ENCODE data around the gene CAVIN4.

The CAVIN4 gene

DNA sequence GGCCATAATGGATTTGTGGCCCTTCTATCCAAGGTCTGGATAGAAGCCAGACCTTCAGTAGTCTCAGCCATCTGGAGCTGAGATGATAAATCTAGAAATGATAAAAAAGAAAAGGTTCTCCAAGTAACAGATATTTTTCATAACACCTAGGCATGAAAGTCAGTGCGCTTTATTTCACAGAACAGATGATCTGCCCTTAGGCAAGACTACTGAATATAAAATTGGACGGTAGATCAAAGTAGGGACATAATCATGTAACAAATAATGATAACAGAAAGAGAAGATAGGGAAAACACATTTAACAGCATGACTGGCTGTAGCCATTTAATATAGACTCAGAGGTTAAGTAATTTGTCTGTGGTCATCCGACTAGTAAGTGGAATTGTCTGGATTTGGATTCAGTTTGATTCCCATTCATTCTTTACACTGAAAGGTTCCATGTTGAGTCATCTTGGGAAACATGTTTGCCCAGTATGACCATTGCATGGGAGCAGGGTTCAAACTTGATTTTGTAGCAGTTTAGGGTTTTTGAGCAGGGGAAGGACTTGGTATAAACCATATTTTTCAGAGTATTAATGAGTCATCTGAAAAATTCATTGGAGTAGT lies 4.1 kb upstream of the CAVIN4 start:
- Histone ChIP-seq H3K4me2 (ENCODE audit: low read length) (no peak overlapping the region), H3K36me3 (ENCODE audit: control insufficient read depth, insufficient read depth, low read length) (peaks cover 3% of the 10 kb centered on the region), H3K9ac (no peak overlapping the region), H2AFZ (no peak overlapping the region), H3K9me3 (ENCODE audit: control insufficient read depth, low read length) (no peaks in the 10 kb centered on the region), H3K79me2 (no peaks in the 10 kb centered on the region), H3K4me3 (ENCODE audit: low read depth, low read length) (no peak overlapping the region), H3K4me1 (no peaks in the 10 kb centered on the region), H3K27me3 (ENCODE audit: control insufficient read depth, insufficient read depth, low read length) (no peaks in the 10 kb centered on the region), H3K27ac (no peak overlapping the region)
- TF ChIP-seq CTCF (IDR thresholded peaks at IDR 0.05), result no peak

DNA sequence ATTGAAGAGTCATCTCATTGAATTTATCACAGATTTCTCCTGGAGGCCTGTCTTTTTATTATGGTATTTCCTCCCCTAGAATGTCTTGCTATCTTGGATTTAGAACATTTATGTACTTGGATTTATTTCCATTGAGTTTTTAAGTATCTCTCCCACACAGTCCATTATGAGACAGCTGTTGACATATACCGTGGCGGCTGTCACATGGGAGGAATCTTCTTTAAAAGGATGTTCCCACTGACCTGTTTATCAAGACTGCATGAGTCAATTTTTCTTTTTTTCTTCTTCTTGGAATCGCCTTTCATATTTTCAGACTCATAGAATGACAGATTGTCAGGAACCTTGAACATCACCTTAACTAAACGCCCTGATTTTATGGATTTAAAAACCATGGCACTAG lies 2.9 kb upstream of the CAVIN4 start:
- Histone ChIP-seq H3K9me3 (ENCODE audit: control insufficient read depth, low read length) (no peaks in the 10 kb centered on the region), H3K4me3 (ENCODE audit: low read depth, low read length) (no peak overlapping the region), H3K4me1 (no peaks in the 10 kb centered on the region), H3K9ac (no peak overlapping the region), H3K4me2 (ENCODE audit: low read length) (no peak overlapping the region), H2AFZ (no peak overlapping the region), H3K36me3 (ENCODE audit: control insufficient read depth, insufficient read depth, low read length) (no peaks in the 10 kb centered on the region), H3K79me2 (no peaks in the 10 kb centered on the region), H3K27ac (no peak overlapping the region), H3K27me3 (ENCODE audit: control insufficient read depth, insufficient read depth, low read length) (no peaks in the 10 kb centered on the region)
- no peak for TF ChIP-seq CTCF (IDR thresholded peaks at IDR 0.05)

DNA sequence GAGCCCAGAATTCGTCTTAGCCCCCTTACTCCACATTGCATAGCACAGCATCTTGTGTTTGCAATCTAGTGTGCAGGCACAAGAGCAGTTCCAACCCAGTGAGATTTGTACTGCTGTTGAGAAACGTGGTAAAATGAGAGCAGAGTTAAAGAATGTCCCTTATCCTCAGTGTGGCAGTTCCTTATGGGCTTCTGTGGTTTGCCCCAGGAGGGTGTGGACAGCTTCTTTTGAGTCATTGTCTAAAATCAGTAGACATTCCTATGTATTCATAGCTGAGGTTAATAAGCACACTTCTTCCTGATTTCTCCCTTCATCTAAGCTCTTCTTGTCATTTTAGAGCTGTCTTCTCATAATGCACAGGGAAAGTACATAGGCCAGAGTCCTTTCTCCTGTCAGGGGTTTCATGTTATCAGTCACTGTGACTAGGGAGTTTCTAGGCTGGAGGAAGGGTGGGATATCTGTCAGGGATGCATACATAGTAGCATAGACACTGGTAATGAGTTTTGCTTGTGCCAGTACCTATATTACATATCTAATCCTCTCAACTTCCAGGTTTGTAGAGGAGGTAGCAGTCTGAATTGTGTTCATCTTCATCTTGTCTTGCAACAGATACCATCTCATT lies 2.0 kb upstream of the CAVIN4 start:
- H3K4me1 ChIP-seq, result no peaks in the 10 kb centered on the region
- H3K9ac ChIP-seq, result no peak overlapping the region
- no peak overlapping the region for H2AFZ ChIP-seq
- no peaks in the 10 kb centered on the region for H3K36me3 ChIP-seq (ENCODE audit: control insufficient read depth, insufficient read depth, low read length)
- no peaks in the 10 kb centered on the region for H3K79me2 ChIP-seq
- H3K27ac ChIP-seq, result no peak overlapping the region
- no peak overlapping the region for H3K4me2 ChIP-seq (ENCODE audit: low read length)
- no peak for TF ChIP-seq CTCF (IDR thresholded peaks at IDR 0.05)
- H3K9me3 ChIP-seq (ENCODE audit: control insufficient read depth, low read length), result no peaks in the 10 kb centered on the region
- H3K27me3 ChIP-seq (ENCODE audit: control insufficient read depth, insufficient read depth, low read length), result no peaks in the 10 kb centered on the region
- H3K4me3 ChIP-seq (ENCODE audit: low read depth, low read length), result no peak overlapping the region

- Histone ChIP-seq H3K4me3 (ENCODE audit: low read depth, low read length) (no peak overlapping the region), H2AFZ (no peak overlapping the region), H3K79me2 (no peaks in the 10 kb centered on the region), H3K9me3 (ENCODE audit: control insufficient read depth, low read length) (no peaks in the 10 kb centered on the region), H3K36me3 (ENCODE audit: control insufficient read depth, insufficient read depth, low read length) (no peaks in the 10 kb centered on the region), H3K27me3 (ENCODE audit: control insufficient read depth, insufficient read depth, low read length) (no peaks in the 10 kb centered on the region), H3K9ac (no peak overlapping the region), H3K4me2 (ENCODE audit: low read length) (no peak overlapping the region), H3K27ac (no peak overlapping the region), H3K4me1 (no peaks in the 10 kb centered on the region)
- TF ChIP-seq CTCF (IDR thresholded peaks at IDR 0.05), result no peak
These were observed 731 bp downstream of the CAVIN4 start for GRCh38 chr9:100578610-100579009.

DNA sequence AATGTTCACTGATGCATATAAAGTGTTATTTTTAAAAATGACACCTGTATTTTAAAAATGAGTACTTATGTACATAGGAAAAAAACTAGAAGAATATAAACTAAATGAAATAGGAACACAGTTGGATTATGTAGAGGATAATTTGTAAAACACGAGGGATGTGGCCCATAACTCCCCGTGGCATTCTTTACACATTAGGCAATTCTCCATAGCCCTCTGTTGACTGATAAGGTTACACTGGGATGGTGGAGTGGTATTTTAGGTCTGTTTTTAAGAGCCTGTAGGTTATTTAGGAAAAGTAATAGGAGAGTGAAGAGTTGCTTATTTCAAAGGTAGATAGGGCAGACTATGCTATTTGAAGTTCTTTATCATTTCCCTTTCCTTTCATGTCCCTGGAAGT lies 1.8 kb downstream of the CAVIN4 start:
- no peak overlapping the region for H2AFZ ChIP-seq
- no peaks in the 10 kb centered on the region for H3K4me1 ChIP-seq
- no peak overlapping the region for H3K9ac ChIP-seq
- no peaks in the 10 kb centered on the region for H3K9me3 ChIP-seq (ENCODE audit: control insufficient read depth, low read length)
- no peak overlapping the region for H3K4me3 ChIP-seq (ENCODE audit: low read depth, low read length)
- TF ChIP-seq CTCF (IDR thresholded peaks at IDR 0.05), result no peak
- no peaks in the 10 kb centered on the region for H3K27me3 ChIP-seq (ENCODE audit: control insufficient read depth, insufficient read depth, low read length)
- no peaks in the 10 kb centered on the region for H3K36me3 ChIP-seq (ENCODE audit: control insufficient read depth, insufficient read depth, low read length)
- H3K79me2 ChIP-seq, result no peaks in the 10 kb centered on the region
- H3K4me2 ChIP-seq (ENCODE audit: low read length), result no peak overlapping the region
- H3K27ac ChIP-seq, result no peak overlapping the region
